GM21717 (cell line): ENCODE data around the gene CACNG8.

ENCODE experiments used
- ATAC-seq: cut with Tn5 transposase; IDR thresholded peaks from one replicate; pipeline ENCODE4 v1.9.1; 2021; ENCODE audit warnings: mild to moderate bottlenecking, moderate library complexity; ENCODE audit not compliant: unreplicated experiment

Gene CACNG8

GRCh38 chr19:53961523-53962356, 997 bp upstream of the CACNG8 start:
- ATAC-seq = no peak

DNA sequence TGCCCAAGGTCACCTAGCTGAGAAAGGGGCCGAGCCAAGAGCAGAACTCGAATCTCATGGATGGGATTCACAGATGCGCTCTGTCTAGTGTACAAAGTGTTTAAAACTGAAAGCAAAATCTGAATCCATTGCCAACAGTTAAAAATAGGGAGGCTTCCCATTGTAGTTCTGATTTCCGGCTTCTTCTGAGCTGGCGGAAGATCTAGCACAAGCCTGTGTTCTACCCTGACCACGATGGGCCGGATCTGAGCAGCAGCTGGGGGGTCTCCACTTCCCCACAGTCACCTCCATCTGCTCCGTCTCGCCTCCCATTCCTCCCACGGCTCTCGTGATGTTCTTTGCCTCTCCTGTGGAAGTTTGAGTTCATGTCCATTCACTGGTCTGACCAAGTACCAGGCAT, 2.4 kb downstream of the CACNG8 start:
- no peak for ATAC-seq

DNA sequence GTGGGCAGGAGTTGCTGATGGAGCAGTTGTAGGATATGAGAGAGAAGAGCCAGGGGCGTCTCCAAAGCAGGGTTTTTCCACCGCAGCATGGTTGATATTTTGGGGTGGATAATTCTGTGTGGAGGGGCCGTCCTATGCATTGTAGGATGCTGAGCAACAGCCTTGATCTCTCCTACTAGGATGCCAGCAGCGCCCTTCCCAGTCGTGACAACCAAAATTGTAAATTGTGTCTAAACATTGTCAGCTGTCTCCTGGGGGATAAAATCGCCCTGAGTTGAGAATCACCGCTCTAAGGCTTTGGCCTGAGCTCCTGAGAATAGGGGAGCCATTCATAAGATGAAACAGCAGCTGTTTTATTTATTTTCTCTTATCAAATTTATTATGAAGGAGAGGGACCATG, 4.2 kb downstream of the CACNG8 start:
- ATAC-seq = no peak

DNA sequence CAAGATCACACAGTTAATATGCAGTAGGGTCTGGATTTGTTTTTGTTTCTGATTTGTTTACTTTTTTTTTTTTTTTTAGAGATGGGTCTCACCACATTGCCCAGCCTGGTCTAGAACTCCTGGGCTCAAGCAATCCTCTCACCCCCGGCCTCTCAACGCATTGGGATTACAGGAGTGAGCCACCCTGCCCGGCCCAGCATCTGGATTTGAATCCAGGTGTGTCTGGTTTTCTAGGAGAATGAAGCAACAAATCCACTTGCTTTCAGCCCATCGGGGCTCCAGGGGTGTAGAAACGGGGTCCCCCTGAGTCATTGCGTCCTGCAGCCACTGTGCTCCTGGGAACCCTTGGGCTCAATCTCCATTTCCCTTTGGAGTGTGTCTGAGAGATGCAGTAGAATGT, 6.6 kb downstream of the CACNG8 start:
- ATAC-seq = no peak

DNA sequence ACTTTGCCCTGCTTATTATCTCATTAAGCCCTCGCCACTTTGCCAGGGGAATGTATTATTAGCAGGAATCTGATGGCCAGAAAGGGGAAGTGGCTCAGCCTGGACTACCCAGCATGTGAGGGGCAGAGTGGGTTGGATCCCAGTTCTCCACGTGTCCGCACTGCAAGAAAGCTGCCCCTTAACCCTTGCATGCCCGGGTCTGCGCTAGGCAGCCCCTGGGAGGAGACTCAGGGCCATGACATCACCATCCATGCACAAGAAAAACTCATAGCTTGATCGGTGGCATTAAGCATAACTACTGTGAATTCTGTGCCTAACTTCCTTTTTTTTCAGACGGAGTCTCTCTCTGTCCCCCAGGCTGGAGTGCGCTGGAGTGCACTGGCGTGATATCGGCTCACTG, 8.9 kb downstream of the CACNG8 start:
- no peak for ATAC-seq

DNA sequence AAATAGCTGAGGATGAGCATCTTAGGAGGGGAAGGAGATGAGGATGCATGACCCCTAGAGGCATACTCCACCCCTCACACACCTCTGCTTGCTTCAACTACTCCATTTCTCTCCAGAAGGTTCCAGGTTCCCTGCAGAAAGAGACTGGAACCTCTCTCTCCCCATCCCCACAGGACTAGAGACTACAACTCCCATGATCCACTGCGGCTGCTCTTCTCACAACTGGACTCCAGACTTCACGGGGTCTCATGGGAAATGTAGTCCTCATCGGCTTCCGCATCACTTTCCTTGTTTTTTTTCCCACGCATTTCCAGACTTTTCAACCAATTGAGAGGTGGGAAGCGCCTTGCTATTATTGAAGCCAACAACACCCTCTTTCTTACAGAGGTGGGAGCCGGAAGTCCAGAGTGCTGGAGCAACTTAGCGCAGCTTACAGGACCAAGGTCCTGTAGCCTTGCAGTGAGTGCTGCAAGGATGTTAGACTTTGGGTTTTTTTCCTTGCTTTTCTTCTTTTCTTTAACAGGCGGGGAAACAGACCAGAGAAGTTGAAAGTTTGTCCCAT, 14.8 kb downstream of the CACNG8 start:
- no peak for ATAC-seq

GRCh38 chr19:53977991-53978731, 15.4 kb downstream of the CACNG8 start:
- ATAC-seq = no peak

- ATAC-seq = no peak
Observed at GRCh38 chr19:53978975-53979801, 16.5 kb downstream of the CACNG8 start.

DNA sequence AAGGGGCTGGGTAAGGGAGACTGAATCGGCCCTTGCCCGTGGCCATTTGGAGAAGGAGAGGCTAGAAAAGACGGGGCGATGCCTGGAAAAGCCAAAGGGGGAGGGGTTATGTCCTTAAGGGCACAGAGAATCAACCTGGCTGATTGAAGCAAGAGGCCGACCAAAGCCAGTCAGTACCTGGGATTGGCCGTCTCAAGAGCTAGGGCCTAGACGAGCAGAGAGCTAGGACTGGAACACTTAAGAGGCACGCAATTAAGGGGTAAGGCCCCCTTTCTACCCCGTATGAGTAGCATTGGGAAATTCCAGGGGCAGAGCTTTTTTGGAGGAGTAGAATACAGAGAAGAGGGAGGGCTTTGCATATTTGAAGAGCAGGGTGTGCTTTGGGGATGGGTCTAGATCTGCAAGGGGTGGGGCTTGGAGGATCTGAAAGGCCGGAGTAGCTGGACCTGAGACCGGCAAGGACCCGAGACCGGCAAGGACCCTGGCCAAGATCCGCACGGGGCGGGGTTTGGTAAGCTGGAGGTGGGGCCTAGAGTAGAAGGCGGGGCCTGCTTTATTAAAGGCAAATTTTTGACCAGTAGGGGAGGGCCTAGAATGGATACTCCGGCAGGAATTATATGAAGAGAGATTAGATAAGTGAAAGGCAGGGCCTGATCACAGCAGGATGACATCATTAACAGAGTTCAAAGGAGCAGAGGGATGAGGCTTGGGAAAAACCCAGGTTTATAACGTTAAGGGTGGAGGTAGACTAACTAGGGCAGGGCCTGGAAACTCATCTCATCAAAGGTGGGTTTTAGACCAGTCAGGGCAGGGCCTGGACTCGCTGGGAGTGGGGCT, 18.0 kb downstream of the CACNG8 start:
- ATAC-seq = no peak

DNA sequence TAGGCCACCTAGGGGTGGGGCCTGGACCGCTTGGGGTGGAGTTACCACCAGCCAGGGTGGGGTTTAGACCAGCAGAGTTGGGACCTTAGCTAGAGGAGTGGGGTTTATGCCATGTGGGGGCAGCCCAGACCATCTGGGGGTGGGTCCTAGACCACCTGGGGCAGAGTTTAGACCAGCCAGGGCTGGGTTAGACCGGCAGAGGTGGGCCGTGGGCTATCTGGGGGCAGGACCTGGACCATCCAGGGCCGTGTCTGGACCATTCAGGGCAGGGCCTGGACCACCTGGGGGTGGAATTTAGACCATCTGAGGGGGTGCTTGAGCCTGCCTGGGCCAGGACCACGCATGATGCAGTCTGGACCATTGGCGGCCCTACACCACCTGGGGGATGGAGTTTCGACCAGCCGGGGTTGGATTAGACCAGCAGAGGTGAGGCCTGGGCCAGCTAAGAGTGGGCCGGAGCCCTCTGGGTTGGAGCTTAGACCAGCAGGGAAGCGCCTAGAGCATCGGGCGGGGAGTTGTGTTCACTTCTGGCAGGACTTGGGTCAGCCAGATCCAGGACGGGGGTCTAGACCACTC, 18.7 kb downstream of the CACNG8 start:
- ATAC-seq = no peak

DNA sequence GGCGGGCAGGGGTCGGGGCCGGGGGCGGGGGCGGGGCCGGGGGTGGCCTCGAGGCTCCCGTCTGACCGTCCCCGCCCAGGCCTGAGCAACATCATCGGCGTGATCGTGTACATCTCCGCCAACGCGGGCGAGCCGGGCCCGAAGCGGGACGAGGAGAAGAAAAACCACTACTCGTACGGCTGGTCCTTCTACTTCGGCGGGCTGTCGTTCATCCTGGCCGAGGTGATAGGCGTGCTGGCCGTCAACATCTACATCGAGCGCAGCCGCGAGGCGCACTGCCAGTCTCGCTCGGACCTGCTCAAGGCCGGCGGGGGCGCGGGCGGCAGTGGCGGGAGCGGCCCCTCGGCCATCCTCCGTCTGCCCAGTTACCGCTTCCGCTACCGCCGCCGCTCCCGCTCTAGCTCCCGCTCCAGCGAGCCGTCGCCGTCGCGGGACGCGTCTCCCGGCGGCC, 19.3 kb downstream of the CACNG8 start:
- ATAC-seq = no peak

DNA sequence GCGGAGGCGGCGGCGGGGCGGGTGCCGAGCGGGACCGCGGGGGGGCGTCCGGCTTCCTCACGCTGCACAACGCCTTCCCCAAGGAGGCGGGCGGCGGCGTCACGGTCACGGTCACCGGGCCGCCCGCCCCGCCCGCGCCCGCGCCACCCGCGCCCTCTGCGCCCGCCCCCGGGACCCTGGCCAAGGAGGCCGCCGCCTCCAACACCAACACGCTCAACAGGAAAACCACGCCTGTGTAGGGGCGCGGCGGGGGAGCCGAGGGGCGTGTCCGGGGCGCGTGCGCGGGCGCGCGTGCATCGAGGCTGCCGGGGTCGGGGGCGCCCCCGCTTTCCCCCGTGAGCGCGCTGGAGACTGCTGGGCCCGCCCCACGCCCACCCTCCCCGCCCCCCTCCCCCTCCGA, 19.9 kb downstream of the CACNG8 start:
- no peak for ATAC-seq

GRCh38 chr19:53983457-53984289, 20.9 kb downstream of the CACNG8 start:
- no peak for ATAC-seq

GRCh38 chr19:53985863-53986262, 23.1 kb downstream of the CACNG8 start:
- ATAC-seq = no peak

GRCh38 chr19:53988981-53989380, 26.2 kb downstream of the CACNG8 start:
- no peak for ATAC-seq

GRCh38 chr19:53989600-53990533, 27.1 kb downstream of the CACNG8 start:
- no peak for ATAC-seq

GRCh38 chr19:53991224-53992113, 28.7 kb downstream of the CACNG8 start, which contains the start of gene CACNG6:
TSS of gene CACNG6 (plus strand) at chr19:53991637. CDS start at chr19:53992878, 1,241 bp downstream.
- ATAC-seq = no peak
